Stimulated activated effector memory CD8-positive, alpha-beta T cell treated with anti-CD3 and anti-CD28 coated beads, Interleukin-12 subunit alpha, Interleukin-12 subunit beta, amount 100 ng/mL, for 72 hours (primary cell): Measurements from ENCODE around the gene TSPO.

Experiments
- ATAC-seq: fragments of 150-1000 bp; cut with Tn5 transposase; 2 replicates; pipeline ENCODE4 v1.10.0; 2021
- DNase-seq, 2 donors: peaks; one replicate each; pipeline ENCODE4 v3.0.0; 2021 to 2022; ENCODE audit warnings: low spot score in 2 of 2
- H3K27ac Mint-ChIP-seq: one replicate; pipeline ENCODE4 v1.8.0; 2022; ENCODE audit warnings: mild to moderate bottlenecking, mixed read lengths
- H3K36me3 Mint-ChIP-seq: one replicate; pipeline ENCODE4 v1.8.0; 2022; ENCODE audit warnings: mild to moderate bottlenecking, mixed read lengths
- H3K4me1 Mint-ChIP-seq: one replicate; pipeline ENCODE4 v1.8.0; 2022; ENCODE audit warnings: mixed read lengths
- H3K4me3 Mint-ChIP-seq: one replicate; pipeline ENCODE4 v1.8.0; 2022; ENCODE audit warnings: mild to moderate bottlenecking, mixed read lengths
- H3K9me3 Mint-ChIP-seq: one replicate; pipeline ENCODE4 v1.8.0; 2022; ENCODE audit warnings: mixed read lengths

The TSPO gene

DNA sequence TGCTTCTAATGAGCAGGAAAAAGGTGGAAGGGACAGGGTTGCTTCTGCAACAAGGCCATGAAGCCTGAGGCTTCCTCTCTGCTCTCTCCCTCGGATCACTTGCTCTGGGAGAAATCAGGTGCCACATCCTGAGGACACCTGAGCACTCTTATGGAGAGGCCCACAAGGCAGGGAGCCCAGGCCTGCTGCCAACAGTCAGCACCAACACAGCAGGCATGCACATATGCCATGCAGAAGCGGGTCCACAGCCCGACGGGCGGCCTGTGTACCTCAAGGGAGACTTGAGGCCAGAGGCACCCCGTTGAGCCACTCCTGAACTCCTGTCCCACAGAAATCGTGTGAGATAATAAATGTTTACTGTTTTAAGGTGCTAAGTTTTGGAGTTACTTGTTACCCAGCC is 26.1 kb downstream of the TSPO start:
- Mint-ChIP-seq H3K4me1 (peaks cover 5% of the 10 kb centered on the region), H3K36me3 (peaks cover 50% of the 10 kb centered on the region), H3K9me3 (no peaks in the 10 kb centered on the region), H3K4me3 (no peak overlapping the region), H3K27ac (no peak overlapping the region)
- ATAC-seq (no peak), DNase-seq (no peak)

GRCh38 chr22:43179146-43179910 is 28.0 kb downstream of the TSPO start:
- no peaks in the 10 kb centered on the region for H3K9me3 Mint-ChIP-seq
- ATAC-seq (no peak), DNase-seq (no peak)
- H3K4me1 Mint-ChIP-seq = peaks cover 9% of the 10 kb centered on the region
- H3K4me3 Mint-ChIP-seq = no peak overlapping the region
- H3K36me3 Mint-ChIP-seq = peaks cover 47% of the 10 kb centered on the region
- H3K27ac Mint-ChIP-seq = no peak overlapping the region

DNA sequence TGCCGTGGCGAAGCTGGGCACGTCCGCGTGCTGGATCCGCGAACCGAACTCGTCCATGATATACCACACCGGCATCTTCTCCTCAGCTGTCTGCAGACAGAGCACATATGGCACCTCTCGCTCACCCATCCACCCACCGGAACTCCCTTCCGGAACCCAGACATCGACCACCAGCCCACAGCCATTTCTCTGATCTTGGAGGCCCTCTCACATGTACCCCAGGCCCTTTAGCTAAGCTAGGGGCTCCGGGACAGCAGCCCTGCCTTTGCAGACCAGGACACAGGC is 28.5 kb downstream of the TSPO start:
- no peak for DNase-seq
- Mint-ChIP-seq H3K27ac (no peak overlapping the region), H3K4me1 (peaks cover 13% of the 10 kb centered on the region), H3K9me3 (no peaks in the 10 kb centered on the region), H3K36me3 (peaks cover 53% of the 10 kb centered on the region), H3K4me3 (no peak overlapping the region)
- ATAC-seq = no peak

DNA sequence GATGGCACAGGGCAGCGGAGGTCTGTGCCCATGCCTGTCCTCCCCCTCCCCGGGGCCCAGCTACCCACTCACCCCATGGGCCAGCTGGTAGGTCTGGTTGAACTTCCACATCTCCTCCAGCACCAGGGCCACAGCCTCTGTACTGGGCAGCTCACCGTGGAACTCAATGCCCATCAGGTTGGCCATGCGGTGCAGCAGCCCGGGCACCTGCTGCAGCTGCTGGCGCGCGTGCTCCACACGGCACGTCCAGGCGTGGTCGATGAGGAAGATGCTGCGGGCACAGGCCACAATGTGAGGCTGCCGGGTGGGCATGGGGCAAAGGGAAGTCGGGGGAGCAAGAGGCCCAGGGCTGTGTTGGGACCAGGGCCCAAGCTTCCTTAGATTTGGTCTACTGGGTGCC is 29.3 kb downstream of the TSPO start:
- Mint-ChIP-seq H3K36me3 (peaks cover 49% of the 10 kb centered on the region), H3K4me3 (no peak overlapping the region), H3K9me3 (no peaks in the 10 kb centered on the region), H3K27ac (no peak overlapping the region), H3K4me1 (peaks cover 19% of the 10 kb centered on the region)
- no peak for DNase-seq
- ATAC-seq = no peak

- DNase-seq = no peak
- Mint-ChIP-seq H3K27ac (peak overlapping the region; percentile 64), H3K36me3 (peaks cover 40% of the 10 kb centered on the region), H3K9me3 (no peaks in the 10 kb centered on the region), H3K4me3 (no peak overlapping the region), H3K4me1 (peaks cover 20% of the 10 kb centered on the region)
- ATAC-seq = no peak
These were observed 30.1 kb downstream of the TSPO start for GRCh38 chr22:43181321-43182076.

- no peak for ATAC-seq
- Mint-ChIP-seq H3K36me3 (peaks cover 35% of the 10 kb centered on the region), H3K27ac (peak overlapping the region; percentile 64), H3K9me3 (no peaks in the 10 kb centered on the region), H3K4me3 (no peak overlapping the region), H3K4me1 (peaks cover 20% of the 10 kb centered on the region)
- DNase-seq = no peak
These were observed 30.8 kb downstream of the TSPO start for GRCh38 chr22:43182118-43182517.

- H3K36me3 Mint-ChIP-seq = peaks cover 35% of the 10 kb centered on the region
- no peak overlapping the region for H3K4me3 Mint-ChIP-seq
- no peak for DNase-seq
- H3K27ac Mint-ChIP-seq = peak overlapping the region; percentile 21
- H3K9me3 Mint-ChIP-seq = no peaks in the 10 kb centered on the region
- ATAC-seq = no peak
- H3K4me1 Mint-ChIP-seq = peaks cover 20% of the 10 kb centered on the region
These were observed 31.4 kb downstream of the TSPO start for GRCh38 chr22:43182726-43183125.

- no peaks in the 10 kb centered on the region for H3K9me3 Mint-ChIP-seq
- DNase-seq (no peak), ATAC-seq (no peak)
- peaks cover 20% of the 10 kb centered on the region for H3K4me1 Mint-ChIP-seq
- peak overlapping the region; percentile 10 for H3K4me3 Mint-ChIP-seq
- H3K36me3 Mint-ChIP-seq = peaks cover 28% of the 10 kb centered on the region
- H3K27ac Mint-ChIP-seq = no peak overlapping the region
These were observed 32.3 kb downstream of the TSPO start for GRCh38 chr22:43183496-43184277.

DNA sequence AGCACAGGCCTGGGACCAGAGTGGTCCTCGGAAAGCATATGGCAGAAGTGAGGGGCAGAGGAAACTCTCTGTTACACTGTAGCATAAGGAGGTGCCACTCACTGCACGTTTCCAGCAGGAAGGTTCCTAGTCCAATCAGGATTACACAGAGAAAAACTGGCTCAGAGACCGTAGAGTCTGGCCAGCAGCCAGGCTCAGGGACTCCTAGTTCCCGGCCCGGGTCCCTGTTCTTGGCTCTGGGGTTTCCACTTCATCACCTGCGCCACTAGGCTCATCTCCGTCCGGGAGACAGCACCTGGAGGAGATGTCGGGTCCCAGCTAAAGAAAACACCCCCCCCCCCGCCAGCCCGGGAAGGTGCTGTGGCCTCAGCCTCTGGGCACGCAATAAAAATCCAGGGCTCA is 34.5 kb downstream of the TSPO start:
- Mint-ChIP-seq H3K4me1 (peaks cover 26% of the 10 kb centered on the region), H3K4me3 (peak overlapping the region; percentile 76), H3K36me3 (peaks cover 16% of the 10 kb centered on the region), H3K9me3 (no peaks in the 10 kb centered on the region), H3K27ac (no peak overlapping the region)
- DNase-seq = no peak
- no peak for ATAC-seq

DNA sequence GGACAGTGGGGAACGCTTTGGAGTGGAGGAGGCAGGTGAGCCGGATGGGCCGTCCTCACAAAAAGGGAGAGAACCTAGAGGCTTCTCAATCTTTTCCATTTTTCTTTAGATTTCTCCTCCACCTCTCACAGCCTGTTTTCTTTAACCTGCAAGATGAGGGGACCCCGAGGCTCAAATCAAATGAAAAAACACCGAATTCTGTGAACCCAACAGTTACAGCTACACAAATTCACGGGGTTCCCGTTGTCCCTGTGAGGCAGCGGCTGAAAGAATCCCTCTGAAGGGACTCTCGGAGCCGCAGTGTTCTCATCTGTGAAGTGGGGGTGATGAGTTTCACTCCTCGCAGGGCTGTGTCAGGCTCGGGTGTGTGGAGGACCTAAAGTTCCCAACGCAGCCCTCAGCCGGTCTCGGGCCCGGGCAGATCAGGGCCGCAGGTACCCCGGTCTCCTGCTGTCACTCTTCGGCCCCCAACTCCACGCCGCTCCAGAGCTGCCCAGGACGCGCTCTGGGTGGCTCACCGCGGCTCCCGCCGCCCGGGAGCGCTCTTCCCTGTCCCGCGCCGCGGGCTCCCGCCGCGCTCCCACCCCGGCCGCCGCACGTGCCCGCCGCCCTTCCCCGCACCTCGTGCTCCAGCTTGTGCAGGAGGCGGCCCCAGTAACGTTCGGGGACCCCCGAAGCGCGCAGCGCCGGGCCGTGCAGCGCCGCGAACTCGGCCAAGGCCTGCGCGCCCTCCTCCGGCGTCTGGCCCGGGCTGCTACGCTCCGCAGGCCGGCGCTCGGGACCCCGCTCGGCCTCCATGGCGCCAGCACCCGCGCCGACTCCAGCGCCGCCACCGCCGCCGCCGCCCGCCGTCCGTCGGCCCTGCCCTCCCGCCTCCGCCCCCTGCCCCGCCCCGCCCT is 35.2 kb downstream of the TSPO start, which contains the start of gene TTLL12:
Gene TTLL12 (minus strand): TSS at position 863 of the 899 bp plus-strand sequence. CDS start 65 bp downstream, at position 798.
- peaks cover 25% of the 10 kb centered on the region for H3K4me1 Mint-ChIP-seq
- H3K4me3 Mint-ChIP-seq = peak within 1 kb of the TSS; percentile 76
- H3K27ac Mint-ChIP-seq = peak within 1 kb of the TSS; percentile 95
- peak; percentile 57 for ATAC-seq
- peak; percentile 50 to 76 for DNase-seq
- H3K9me3 Mint-ChIP-seq = no peaks in the 10 kb centered on the region
- H3K36me3 Mint-ChIP-seq = peaks cover 16% of the 10 kb centered on the region

- Mint-ChIP-seq H3K36me3 (peaks cover 16% of the 10 kb centered on the region), H3K9me3 (no peaks in the 10 kb centered on the region), H3K4me1 (peaks cover 21% of the 10 kb centered on the region), H3K4me3 (peak overlapping the region; percentile 76), H3K27ac (peak overlapping the region; percentile 95)
- DNase-seq (peak; percentile 98 to 99), ATAC-seq (peak; percentile 95)
These were observed 36.1 kb downstream of the TSPO start for GRCh38 chr22:43187171-43188099.

- no peaks in the 10 kb centered on the region for H3K9me3 Mint-ChIP-seq
- H3K36me3 Mint-ChIP-seq = peaks cover 10% of the 10 kb centered on the region
- ATAC-seq (no peak), DNase-seq (no peak)
- peaks cover 20% of the 10 kb centered on the region for H3K4me1 Mint-ChIP-seq
- H3K4me3 Mint-ChIP-seq = peak overlapping the region; percentile 27
- peak overlapping the region; percentile 68 for H3K27ac Mint-ChIP-seq
These were observed 37.6 kb downstream of the TSPO start for GRCh38 chr22:43188829-43189545.

DNA sequence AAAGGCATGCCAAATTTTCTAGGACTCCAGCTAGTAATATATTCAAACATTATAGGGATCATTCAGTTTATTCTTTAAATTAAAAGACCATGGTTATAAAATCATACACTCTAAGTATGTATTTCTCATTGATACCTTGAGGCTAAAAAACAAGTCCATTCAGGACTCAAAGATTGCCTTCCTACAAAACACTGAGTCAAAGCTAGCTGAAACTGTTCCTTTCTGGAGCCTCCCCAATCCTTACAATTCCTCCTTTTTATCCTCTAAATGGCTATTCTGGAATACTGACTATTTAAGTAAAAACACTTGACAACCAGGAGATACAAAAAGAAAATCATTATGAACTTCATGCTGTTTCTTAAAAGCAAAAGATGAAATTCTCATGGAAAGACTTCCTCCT is 40.5 kb downstream of the TSPO start:
- Mint-ChIP-seq H3K9me3 (no peaks in the 10 kb centered on the region), H3K27ac (no peak overlapping the region), H3K4me1 (peaks cover 6% of the 10 kb centered on the region), H3K4me3 (no peak overlapping the region), H3K36me3 (no peaks in the 10 kb centered on the region)
- ATAC-seq = no peak
- no peak for DNase-seq
